Activated naive CD8-positive, alpha-beta T cell (primary cell): ENCODE measurements around the gene IL6ST.

Experiments used
- H3K27ac Mint-ChIP-seq: one replicate; pipeline ENCODE4 v1.8.0; 2021; ENCODE audit warnings: mixed read lengths
- H3K27me3 Mint-ChIP-seq: one replicate; pipeline ENCODE4 v1.8.0; 2021; ENCODE audit warnings: mixed read lengths
- H3K36me3 Mint-ChIP-seq: one replicate; pipeline ENCODE4 v1.8.0; 2021; ENCODE audit warnings: mixed read lengths
- H3K4me1 Mint-ChIP-seq: one replicate; pipeline ENCODE4 v1.8.0; 2021; ENCODE audit warnings: low read depth, mixed read lengths
- H3K4me3 Mint-ChIP-seq: one replicate; pipeline ENCODE4 v1.8.0; 2021; ENCODE audit warnings: mild to moderate bottlenecking, mixed read lengths
- H3K9me3 Mint-ChIP-seq: one replicate; pipeline ENCODE4 v1.8.0; 2021; ENCODE audit warnings: low read depth, mixed read lengths

IL6ST gene

DNA sequence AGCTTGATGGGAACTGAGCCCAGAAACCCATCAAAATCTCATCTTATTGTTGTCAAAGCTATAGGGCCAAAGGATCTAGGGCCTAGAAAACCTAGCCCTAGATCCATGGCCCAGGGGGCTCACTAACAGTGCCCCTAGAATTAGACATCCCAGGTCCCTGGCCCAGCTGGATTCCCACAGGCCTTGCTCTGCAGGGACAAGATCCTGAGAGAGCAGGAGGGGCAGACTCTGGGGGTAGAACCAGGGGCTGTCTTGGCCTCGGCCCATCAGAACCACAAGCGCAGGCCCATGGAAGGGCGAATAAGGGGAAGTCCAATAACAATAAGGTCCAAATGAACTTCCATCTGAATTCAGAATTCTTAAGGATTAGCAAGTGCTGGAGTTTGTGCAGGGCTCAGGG lies 69.6 kb downstream of the IL6ST start:
- Mint-ChIP-seq H3K9me3 (no peaks in the 10 kb centered on the region), H3K27ac (no peak overlapping the region), H3K4me1 (peaks cover 12% of the 10 kb centered on the region), H3K36me3 (no peaks in the 10 kb centered on the region), H3K27me3 (no peaks in the 10 kb centered on the region), H3K4me3 (no peak overlapping the region)

DNA sequence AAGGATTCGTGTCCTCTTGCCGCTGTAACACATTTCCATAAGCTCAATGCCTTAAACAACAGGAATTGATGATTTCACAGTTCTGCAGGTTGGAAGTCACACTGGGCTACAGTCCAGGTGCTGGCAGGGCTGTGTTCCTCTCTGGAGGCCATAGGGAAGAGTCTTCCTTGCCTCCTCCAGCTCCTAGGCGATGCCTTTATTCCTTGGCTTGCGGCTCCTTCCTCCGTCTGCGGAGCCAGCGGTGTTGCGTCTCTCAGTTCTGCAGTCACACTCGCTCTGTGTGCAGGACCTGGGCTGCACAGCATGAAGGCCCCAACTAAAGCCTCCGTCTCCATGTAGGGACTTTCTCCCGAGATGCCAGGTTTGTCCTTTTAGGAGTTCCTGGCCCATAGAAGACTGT lies 70.0 kb downstream of the IL6ST start:
- H3K27me3 Mint-ChIP-seq: no peaks in the 10 kb centered on the region
- no peaks in the 10 kb centered on the region for H3K9me3 Mint-ChIP-seq
- no peaks in the 10 kb centered on the region for H3K36me3 Mint-ChIP-seq
- H3K4me1 Mint-ChIP-seq: peaks cover 12% of the 10 kb centered on the region
- H3K27ac Mint-ChIP-seq: no peak overlapping the region
- H3K4me3 Mint-ChIP-seq: peak overlapping the region; percentile 20

DNA sequence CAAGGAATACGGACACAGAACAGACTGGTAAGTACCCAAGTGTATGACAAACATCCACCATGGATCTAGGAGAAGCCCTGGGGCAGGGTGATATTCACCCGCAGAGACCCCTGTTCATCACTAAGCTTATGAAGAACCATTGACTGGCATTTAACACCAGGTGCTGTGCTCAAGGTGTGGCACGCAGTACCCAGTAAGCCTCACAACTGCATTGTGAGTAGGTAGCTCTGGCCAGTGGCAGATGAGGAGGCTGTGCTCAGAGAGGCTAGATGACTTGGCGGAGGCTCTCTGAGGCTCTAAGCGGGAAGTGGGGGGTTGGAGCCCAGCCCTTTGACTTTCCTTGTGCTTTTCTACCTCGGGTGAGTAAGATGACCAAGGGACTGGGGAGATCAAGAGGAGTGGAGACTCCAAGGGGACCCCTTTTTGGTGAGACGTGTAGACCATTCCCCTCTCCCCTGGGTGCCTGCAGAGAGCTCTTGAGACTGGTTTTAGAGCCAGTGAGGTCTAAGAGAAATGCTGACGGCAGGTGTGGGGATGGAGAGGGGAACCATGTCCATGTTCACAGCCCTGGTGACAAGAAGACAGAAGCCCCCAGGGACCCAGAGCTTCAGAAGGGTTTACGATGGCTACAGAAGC lies 70.8 kb downstream of the IL6ST start:
- Mint-ChIP-seq H3K36me3 (no peaks in the 10 kb centered on the region), H3K4me1 (peaks cover 20% of the 10 kb centered on the region), H3K9me3 (no peaks in the 10 kb centered on the region), H3K27me3 (no peaks in the 10 kb centered on the region), H3K27ac (no peak overlapping the region), H3K4me3 (peak overlapping the region; percentile 93)

DNA sequence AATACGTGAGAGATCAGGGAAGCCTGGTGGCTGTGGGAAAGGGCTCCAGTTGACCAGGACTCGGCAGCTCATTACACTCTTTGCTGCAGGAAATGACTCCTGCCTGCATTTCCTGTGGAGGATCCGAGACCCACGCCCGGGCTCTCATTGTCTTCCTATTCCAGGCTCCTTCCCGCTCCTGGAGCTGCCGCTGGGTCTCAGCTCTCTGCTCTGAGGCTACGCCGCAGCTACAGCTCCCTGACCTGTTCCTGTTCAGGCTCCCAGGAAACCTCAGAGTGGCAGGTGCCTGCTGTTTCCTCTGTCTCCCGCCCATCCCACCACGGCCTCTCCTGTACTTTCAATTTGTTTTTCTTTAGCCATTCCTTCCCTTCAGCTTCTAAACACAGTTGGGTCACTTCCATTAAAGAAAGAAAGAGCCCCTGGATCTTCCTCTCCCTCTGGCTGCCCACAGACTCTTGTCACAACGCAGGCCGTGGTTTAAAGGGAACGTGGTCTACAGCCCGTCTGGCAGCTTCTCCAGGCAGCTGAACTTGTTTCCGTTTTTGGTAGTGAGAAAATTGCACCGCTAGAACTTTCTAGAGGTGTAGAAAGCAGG lies 71.5 kb downstream of the IL6ST start:
- H3K4me3 Mint-ChIP-seq: peak overlapping the region; percentile 93
- H3K27ac Mint-ChIP-seq: peak overlapping the region; percentile 22

DNA sequence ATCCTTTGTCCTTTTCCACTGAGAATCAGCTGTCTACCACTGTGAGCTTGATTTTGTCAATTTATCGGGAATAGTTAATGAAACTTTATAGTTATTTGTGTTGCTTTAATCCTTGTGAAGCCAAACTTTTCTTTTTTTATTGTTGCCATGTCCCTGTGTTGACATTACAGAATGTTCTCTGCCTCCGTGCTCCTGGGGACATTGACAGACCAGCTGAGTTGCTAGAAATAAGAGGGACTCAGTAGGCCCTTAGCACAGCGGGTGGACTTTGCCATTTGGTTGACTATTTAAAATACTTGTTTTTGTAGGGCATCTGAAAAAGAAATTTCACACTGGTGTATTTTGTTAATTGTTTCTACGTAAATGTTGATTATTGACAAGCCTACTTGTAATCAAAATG lies 73.1 kb downstream of the IL6ST start:
- H3K4me1 Mint-ChIP-seq: peaks cover 20% of the 10 kb centered on the region
- H3K36me3 Mint-ChIP-seq: no peaks in the 10 kb centered on the region
- H3K4me3 Mint-ChIP-seq: no peak overlapping the region
- H3K27me3 Mint-ChIP-seq: no peaks in the 10 kb centered on the region
- H3K27ac Mint-ChIP-seq: no peak overlapping the region
- no peaks in the 10 kb centered on the region for H3K9me3 Mint-ChIP-seq

More for the DNA sequence above, 71.5 kb downstream of the IL6ST start:
- H3K36me3 Mint-ChIP-seq: no peaks in the 10 kb centered on the region
- no peaks in the 10 kb centered on the region for H3K27me3 Mint-ChIP-seq
- no peaks in the 10 kb centered on the region for H3K9me3 Mint-ChIP-seq
- peaks cover 20% of the 10 kb centered on the region for H3K4me1 Mint-ChIP-seq

DNA sequence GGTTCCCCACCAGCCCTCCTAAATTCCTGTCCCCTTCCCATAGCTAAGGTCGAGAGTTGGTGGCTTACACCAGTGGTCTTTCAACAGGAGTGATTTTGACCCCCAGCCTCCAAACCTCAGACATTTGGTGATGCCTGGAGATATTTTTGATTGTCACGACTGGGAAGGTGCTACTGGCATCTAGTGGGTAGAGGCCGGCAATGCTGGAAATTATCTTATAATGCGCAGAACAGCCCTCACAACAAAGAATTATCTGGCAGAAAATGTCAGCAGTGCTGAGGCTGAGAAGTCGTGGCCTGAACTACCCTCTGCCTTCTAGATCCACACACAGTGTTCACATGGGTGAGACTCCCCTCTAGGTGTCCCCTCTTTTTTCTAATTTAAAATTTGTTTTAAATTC lies 74.0 kb downstream of the IL6ST start:
- Mint-ChIP-seq H3K36me3 (no peaks in the 10 kb centered on the region), H3K27ac (no peak overlapping the region), H3K27me3 (no peaks in the 10 kb centered on the region), H3K4me3 (no peak overlapping the region), H3K4me1 (peaks cover 20% of the 10 kb centered on the region), H3K9me3 (no peaks in the 10 kb centered on the region)

DNA sequence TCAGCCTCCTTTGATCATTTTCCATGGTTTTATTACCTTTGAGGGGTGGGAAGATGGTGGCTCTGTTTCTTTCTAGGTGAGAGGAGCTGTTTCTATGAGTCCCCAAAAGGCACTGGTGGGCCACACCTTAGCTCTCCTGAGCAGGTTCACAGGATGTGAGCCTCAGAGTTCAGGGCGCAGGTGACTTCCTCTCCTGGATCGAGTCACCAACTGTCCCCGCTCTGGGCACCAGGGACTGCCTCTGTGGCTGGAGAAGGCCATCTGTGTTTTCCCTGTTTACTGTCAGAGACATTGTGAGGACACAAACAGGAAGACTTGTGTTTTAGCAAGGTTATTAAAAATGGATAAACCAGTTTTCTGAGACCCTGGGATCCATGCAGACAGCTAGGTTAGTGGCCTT lies 75.1 kb downstream of the IL6ST start:
- no peak overlapping the region for H3K4me3 Mint-ChIP-seq
- H3K36me3 Mint-ChIP-seq: no peaks in the 10 kb centered on the region
- peak overlapping the region; percentile 12 for H3K27ac Mint-ChIP-seq
- peaks cover 20% of the 10 kb centered on the region for H3K4me1 Mint-ChIP-seq
- no peaks in the 10 kb centered on the region for H3K27me3 Mint-ChIP-seq
- no peaks in the 10 kb centered on the region for H3K9me3 Mint-ChIP-seq

DNA sequence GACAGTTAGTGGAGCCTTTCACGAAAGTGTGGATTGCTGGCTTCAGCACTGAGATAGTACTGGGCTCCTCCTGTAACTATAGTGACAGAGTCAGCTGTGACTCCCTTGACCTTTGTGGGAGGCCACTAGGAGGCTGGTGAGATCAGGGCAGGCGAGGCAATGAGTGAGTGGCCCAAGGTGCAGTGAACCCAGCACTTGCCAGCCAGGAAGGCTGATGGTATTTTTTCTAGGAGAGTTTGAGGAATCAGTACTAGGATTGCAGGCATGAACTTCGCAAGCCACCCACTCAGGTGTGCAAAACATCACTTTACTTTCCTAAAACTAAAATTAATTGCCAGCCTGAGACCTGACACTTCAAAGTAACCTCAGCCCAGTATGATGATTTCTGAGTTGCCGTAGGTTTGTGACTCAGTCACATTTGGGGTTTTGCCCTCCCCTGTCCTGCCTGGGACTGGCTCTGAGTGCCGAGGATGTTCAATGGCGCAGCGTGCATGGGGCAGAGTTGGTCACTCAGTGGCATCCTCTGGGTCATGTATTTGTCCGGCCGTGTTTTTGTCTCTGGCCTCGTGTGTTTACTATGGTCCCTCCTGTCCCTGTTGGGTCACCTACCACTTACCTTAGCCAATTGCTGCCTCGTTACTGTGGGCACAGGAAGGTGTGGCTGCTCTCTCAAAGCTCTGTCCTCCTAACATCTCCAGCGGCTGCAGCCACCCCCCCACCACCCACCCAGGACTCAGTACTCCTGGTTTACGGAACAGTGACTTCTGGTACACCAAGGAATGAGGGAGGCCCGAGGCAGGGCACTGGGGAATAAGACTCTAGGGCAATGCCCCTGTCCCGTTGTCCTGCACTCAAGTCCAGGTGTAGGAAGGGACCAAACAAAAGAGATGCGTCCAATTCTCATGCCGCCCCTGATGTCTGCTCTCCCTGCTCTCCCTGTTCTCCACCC lies 76.4 kb downstream of the IL6ST start:
- Mint-ChIP-seq H3K36me3 (no peaks in the 10 kb centered on the region), H3K27me3 (no peaks in the 10 kb centered on the region), H3K4me1 (peaks cover 14% of the 10 kb centered on the region), H3K4me3 (no peak overlapping the region), H3K27ac (no peak overlapping the region), H3K9me3 (no peaks in the 10 kb centered on the region)

DNA sequence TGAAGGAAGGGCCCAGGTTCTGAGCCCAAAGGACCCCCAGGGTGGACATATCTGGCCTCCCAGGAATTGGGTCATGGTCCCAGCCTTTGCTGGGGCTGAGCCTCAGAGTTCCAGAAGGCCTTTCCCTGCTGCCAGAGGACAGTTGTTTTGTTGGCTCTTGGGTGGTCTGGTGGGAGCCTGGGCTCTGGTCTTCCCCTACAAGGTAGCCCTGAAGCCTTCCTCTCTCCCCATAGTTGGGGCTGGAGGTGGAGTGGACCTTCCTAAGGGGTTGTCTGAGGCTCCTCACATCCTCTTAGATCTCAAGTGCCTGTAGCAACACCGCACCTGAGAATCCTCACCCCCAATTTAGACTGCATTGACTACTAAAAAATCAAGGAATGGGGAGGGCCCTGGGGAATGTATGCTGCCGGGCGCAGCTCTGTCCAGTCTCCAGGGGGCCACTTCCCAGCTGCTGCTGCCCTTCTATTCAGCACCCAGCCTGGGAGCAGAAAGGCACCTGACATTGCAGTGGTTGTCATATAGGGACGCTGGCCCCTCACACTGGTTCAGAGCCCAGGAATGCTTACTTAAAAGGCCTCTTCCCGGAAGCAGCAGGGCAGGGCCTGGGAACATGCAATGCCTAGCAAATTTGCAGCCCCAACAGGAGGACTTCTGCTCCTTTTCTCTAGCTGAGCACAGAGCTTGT lies 77.2 kb downstream of the IL6ST start:
- no peak overlapping the region for H3K27ac Mint-ChIP-seq
- H3K27me3 Mint-ChIP-seq: no peaks in the 10 kb centered on the region
- H3K36me3 Mint-ChIP-seq: no peaks in the 10 kb centered on the region
- peaks cover 8% of the 10 kb centered on the region for H3K4me1 Mint-ChIP-seq
- H3K9me3 Mint-ChIP-seq: no peaks in the 10 kb centered on the region
- H3K4me3 Mint-ChIP-seq: no peak overlapping the region

DNA sequence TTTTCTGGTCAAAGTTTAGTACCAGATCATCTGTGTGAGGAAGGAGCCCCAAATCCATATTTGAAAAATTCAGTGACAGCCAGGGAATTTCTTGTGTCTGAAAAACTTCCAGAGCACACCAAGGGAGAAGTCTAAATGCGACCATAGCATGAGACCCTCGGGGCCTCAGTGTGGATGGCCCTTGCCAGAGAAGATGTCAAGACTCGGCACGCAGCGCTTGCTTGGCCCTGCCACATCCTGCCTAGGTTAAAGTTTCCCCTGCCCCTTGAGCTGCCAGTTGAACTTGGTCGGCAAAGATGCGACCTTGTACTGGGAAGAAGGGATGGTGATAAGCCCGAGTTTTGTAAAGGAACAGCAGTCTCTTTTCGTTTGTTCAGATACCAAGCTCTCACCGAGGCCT lies 77.8 kb downstream of the IL6ST start:
- no peaks in the 10 kb centered on the region for H3K9me3 Mint-ChIP-seq
- no peaks in the 10 kb centered on the region for H3K27me3 Mint-ChIP-seq
- H3K36me3 Mint-ChIP-seq: no peaks in the 10 kb centered on the region
- no peak overlapping the region for H3K4me3 Mint-ChIP-seq
- no peak overlapping the region for H3K27ac Mint-ChIP-seq
- peaks cover 8% of the 10 kb centered on the region for H3K4me1 Mint-ChIP-seq

DNA sequence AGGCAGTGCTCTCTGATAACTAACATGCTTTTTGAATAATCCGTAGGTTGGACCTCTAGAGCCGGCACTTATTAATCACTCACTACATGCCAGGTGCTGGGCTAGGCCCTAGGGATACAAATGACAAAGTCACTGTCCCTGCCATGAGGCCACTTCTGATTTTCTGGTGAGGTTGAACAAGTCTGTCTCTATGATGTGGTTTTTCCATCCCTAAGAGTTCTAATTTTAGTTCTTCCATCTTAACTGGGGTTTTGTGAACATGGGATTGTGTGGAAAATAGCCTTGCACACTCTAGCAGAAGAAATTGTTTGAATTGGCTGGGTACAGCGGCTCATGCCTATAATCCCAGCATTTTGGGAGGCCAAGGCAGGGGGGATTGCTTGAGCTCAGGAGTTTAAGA lies 79.0 kb downstream of the IL6ST start:
- Mint-ChIP-seq H3K36me3 (no peaks in the 10 kb centered on the region), H3K27me3 (no peaks in the 10 kb centered on the region), H3K4me3 (no peak overlapping the region), H3K9me3 (no peaks in the 10 kb centered on the region), H3K4me1 (peaks cover 8% of the 10 kb centered on the region), H3K27ac (no peak overlapping the region)

DNA sequence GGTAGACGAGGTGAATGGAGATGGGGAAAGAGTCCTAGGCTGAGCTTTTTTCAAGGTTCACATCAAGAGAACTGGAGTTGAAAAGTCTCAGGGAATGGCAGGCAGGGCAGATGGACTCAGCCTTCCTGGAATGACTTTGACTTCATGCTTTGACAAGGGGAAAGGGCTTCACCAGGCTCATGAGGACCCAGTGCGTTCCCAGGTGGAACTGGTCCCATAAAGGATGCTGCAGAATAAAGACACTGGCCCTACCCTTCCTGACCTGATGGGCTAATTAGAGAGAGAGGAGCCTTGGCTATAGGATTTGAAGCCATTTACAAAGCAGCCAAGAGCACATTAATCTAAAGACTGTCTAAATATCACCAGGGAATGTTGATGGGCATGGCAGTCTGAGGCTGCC lies 79.8 kb downstream of the IL6ST start:
- Mint-ChIP-seq H3K36me3 (no peaks in the 10 kb centered on the region), H3K4me1 (peaks cover 8% of the 10 kb centered on the region), H3K9me3 (no peaks in the 10 kb centered on the region), H3K4me3 (no peak overlapping the region), H3K27ac (no peak overlapping the region), H3K27me3 (no peaks in the 10 kb centered on the region)

DNA sequence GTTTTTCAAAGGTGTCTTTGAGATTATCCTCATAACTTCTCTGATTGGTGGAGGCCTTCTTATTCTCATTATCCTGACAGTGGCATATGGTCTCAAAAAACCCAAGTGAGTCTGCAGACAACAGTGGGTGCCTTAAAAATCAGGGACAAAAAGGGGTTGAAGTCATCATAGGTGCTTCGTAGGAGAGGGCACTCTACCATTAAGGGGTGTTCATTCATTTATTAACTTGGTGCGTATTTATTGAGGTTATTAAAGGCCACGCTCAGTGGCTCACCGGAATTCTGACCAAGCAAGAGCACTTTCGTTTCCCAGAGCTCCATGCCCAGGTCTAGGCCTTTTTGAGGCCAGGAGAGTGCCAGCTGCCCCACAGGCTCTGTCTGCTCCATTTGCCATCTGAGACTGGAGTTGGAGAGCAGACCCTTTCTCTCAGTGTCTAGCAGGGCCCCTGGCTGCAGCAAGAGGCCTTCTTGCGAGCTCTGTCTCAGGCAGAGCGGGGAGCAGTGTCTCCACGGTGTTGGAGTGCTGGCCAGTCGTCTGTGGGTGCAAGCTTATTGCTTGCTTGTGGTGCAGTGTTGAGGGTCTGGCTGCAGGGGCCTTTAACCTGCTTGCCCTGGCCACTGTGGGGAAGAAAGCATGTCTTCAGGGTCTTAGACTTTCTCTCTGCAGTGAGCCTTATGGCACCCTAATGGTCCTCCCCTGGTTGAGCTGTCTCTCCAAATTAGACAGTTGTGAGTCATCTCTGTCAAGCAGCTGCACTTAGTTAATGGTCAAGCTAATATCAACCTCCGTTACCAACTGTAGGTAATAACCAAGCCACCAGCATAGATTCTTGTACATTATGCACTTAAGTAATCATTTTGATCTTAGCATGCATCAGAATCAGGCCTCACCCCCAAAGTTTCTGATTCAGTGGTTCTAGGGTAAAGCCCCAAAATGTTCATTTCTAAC lies 81.0 kb downstream of the IL6ST start:
- Mint-ChIP-seq H3K4me3 (no peak overlapping the region), H3K36me3 (no peaks in the 10 kb centered on the region)

More for the DNA sequence above, 81.0 kb downstream of the IL6ST start:
- Mint-ChIP-seq H3K4me1 (no peaks in the 10 kb centered on the region), H3K27me3 (no peaks in the 10 kb centered on the region), H3K9me3 (no peaks in the 10 kb centered on the region), H3K27ac (no peak overlapping the region)
